GM23248 (cell line): Measurements from ENCODE around the gene RAB17. TPM values are rescaled to one million over a fixed set of nuclear protein-coding genes. Genes with fewer than 3 reads are reported as not detected.

Source experiments
- DNase-seq: peaks from one replicate; pipeline ENCODE4 v3.0.0-alpha.2; 2015
- H2AFZ ChIP-seq: fragments of 200-600 bp; sonication (generic); 2 replicates; pipeline ENCODE4 v1.6.1; 2016; ENCODE audit warnings: antibody characterized with exemption
- H3F3A ChIP-seq: fragments of 200-600 bp; sonication (generic); 2 replicates; pipeline ENCODE4 v1.6.1; 2016; ENCODE audit warnings: mild to moderate bottlenecking, antibody characterized with exemption, mixed run types; ENCODE audit not compliant: insufficient read depth
- H3K27ac ChIP-seq: fragments of 200-600 bp; sonication (generic); 2 replicates; pipeline ENCODE4 v1.5.1; 2016; ENCODE audit warnings: mild to moderate bottlenecking
- H3K27me3 ChIP-seq: fragments of 200-600 bp; sonication (generic); replicated peaks from 2 replicates; pipeline ENCODE4 v1.6.1; 2016; ENCODE audit warnings: mild to moderate bottlenecking; ENCODE audit not compliant: insufficient read depth
- H3K36me3 ChIP-seq: fragments of 200-600 bp; sonication (generic); 2 replicates; pipeline ENCODE4 v1.6.1; 2016; ENCODE audit warnings: low read depth, mild to moderate bottlenecking
- H3K4me1 ChIP-seq: fragments of 200-600 bp; sonication (generic); 2 replicates; pipeline ENCODE4 v1.6.1; 2016; ENCODE audit warnings: mild to moderate bottlenecking; ENCODE audit not compliant: insufficient read depth
- H3K4me2 ChIP-seq: fragments of 200-600 bp; sonication (generic); one replicate; pipeline ENCODE4 v1.6.1; 2016; ENCODE audit warnings: mild to moderate bottlenecking; ENCODE audit not compliant: unreplicated experiment
- H3K4me3 ChIP-seq: fragments of 200-600 bp; sonication (generic); 2 replicates; pipeline ENCODE4 v1.5.1; 2016; ENCODE audit warnings: mild to moderate bottlenecking
- H3K79me2 ChIP-seq: fragments of 200-600 bp; sonication (generic); 2 replicates; pipeline ENCODE4 v1.6.1; 2016; ENCODE audit warnings: mild to moderate bottlenecking; ENCODE audit not compliant: insufficient read depth
- H3K9ac ChIP-seq: fragments of 200-600 bp; sonication (generic); 2 replicates; pipeline ENCODE4 v1.6.1; 2016; ENCODE audit warnings: mild to moderate bottlenecking
- H3K9me2 ChIP-seq: fragments of 200-600 bp; sonication (generic); 2 replicates; pipeline ENCODE4 v1.6.1; 2016; ENCODE audit warnings: mixed run types, mild to moderate bottlenecking, moderate library complexity; ENCODE audit not compliant: insufficient read depth
- H3K9me3 ChIP-seq: fragments of 200-600 bp; sonication (generic); one replicate; pipeline ENCODE4 v1.6.1; 2017; ENCODE audit warnings: low read depth
- H4K20me1 ChIP-seq: fragments of 200-600 bp; sonication (generic); 2 replicates; pipeline ENCODE4 v1.6.0; 2016; ENCODE audit not compliant: insufficient read depth
- EZH2 ChIP-seq: fragments of 200-600 bp; sonication (generic); IDR thresholded peaks from 2 replicates; pipeline ENCODE4 v1.6.1; 2018; ENCODE audit warnings: antibody characterized with exemption, mild to moderate bottlenecking; ENCODE audit not compliant: insufficient read depth, poor library complexity, severe bottlenecking
- EZH2phosphoT487 ChIP-seq: fragments of 200-600 bp; sonication (generic); IDR thresholded peaks from 2 replicates; pipeline ENCODE4 v1.6.1; 2018; ENCODE audit warnings: antibody characterized with exemption, moderate library complexity, mild to moderate bottlenecking, low read depth; ENCODE audit not compliant: insufficient read depth
- WGBS, 2 experiments: methylation state at CpG; one replicate each; pipeline ENCODE4 v1.1.6; 2015 to 2017; ENCODE audit warnings: low lambda C conversion rate in 2 of 2, low coverage in 1 of 2; ENCODE audit errors: missing lambda C conversion rate in 2 of 2; 5-methylcytosine and 5-hydroxymethylcytosine counted together
- in situ Hi-C: fragments of 300-500 bp; cut with MboI; formaldehyde crosslinking; loops from 2 replicates; pipeline ENCODE4 v1.15.0; 2020
- polyA plus RNA-seq: library from polyadenylated mRNA; unstranded; fragments of >200 nt; fragmentation: Nextera tagmentation; extraction: Ambion mirVana; gene quantifications from 2 replicates; pipeline ENCODE4 v1.2.1, GENCODE V29; 2016
- total RNA-seq: library from RNA; depleted of rRNA; stranded (reverse); fragments of >200 nt; shearing (Covaris generic); gene quantifications from 2 replicates; pipeline ENCODE4 v1.2.3, GENCODE V29; 2014

The RAB17 gene
- total and polyA plus RNA-seq, 2 experiments from 2014 or later = 1.7 TPM; not detected in 1

GRCh38 chr2:237567276-237568029 is 23.1 kb downstream of the RAB17 start:
- Histone ChIP-seq H3K4me2 (no peak overlapping the region), H3K27ac (no peak overlapping the region), H3K27me3 (no peaks in the 10 kb centered on the region), H4K20me1 (no peaks in the 10 kb centered on the region), H3K9me3 (no peaks in the 10 kb centered on the region), H2AFZ (no peak overlapping the region), H3K79me2 (no peaks in the 10 kb centered on the region), H3K36me3 (no peaks in the 10 kb centered on the region), H3K9ac (no peak overlapping the region), H3K4me3 (no peak overlapping the region), H3F3A (no peaks in the 10 kb centered on the region), H3K4me1 (peaks cover 4% of the 10 kb centered on the region), H3K9me2 (no peaks in the 10 kb centered on the region)
- DNase-seq = no peak
- TF ChIP-seq EZH2phosphoT487 = no peak
- WGBS, 2 experiments = 76 to 77% methylated on average over 16 of the region's 16 CpGs
- in situ Hi-C loops = loop anchor here (25.0 kb wide), 1 partner anchor 405 kb away; no protein-coding TSS in a partner anchor

- Histone ChIP-seq H3K27ac (no peak within 1 kb of the TSS), H3K4me3 (no peak within 1 kb of the TSS), H3K4me1 (no peaks in the 10 kb centered on the region), H3K9me3 (no peaks in the 10 kb centered on the region), H3K9me2 (no peaks in the 10 kb centered on the region), H3K79me2 (no peaks in the 10 kb centered on the region), H3K9ac (no peak within 1 kb of the TSS), H3K36me3 (no peaks in the 10 kb centered on the region), H4K20me1 (no peaks in the 10 kb centered on the region), H3F3A (no peaks in the 10 kb centered on the region), H3K4me2 (no peak within 1 kb of the TSS), H2AFZ (no peak within 1 kb of the TSS), H3K27me3 (no peaks in the 10 kb centered on the region)
- no peak for TF ChIP-seq EZH2
- no peak for TF ChIP-seq EZH2phosphoT487
- WGBS, 2 experiments = 77 to 79% methylated on average over 32 of the region's 32 CpGs
- in situ Hi-C loops = loop anchor here (25.0 kb wide), 1 partner anchor 404 kb away; no protein-coding TSS in a partner anchor
- no peak for DNase-seq
These were observed 23.9 kb downstream of the RAB17 start, which contains the start of gene PRLH for GRCh38 chr2:237566401-237567235. TSS of gene PRLH (plus strand) at chr2:237566574. CDS start at chr2:237566574, 0 bp downstream.

DNA sequence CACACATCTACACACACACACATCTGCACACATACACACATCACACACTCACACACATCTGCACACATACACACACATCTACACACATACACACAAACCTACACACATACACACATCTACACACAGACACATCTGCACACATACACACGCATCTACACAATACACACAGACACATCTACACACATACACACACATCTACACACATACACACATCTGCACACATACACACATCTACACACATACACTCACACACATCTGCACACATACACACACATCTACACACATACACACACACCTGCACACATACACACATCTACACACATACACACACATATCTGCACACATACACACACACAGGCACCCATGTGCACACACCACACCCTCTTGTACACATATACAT is 24.6 kb downstream of the RAB17 start:
- Histone ChIP-seq H2AFZ (no peak overlapping the region), H3K9ac (no peak overlapping the region), H3K79me2 (no peaks in the 10 kb centered on the region), H3K9me3 (no peaks in the 10 kb centered on the region), H3K4me2 (no peak overlapping the region), H4K20me1 (no peaks in the 10 kb centered on the region), H3K27ac (no peak overlapping the region), H3K9me2 (no peaks in the 10 kb centered on the region), H3K27me3 (no peaks in the 10 kb centered on the region), H3F3A (no peaks in the 10 kb centered on the region), H3K4me3 (no peak overlapping the region), H3K36me3 (no peaks in the 10 kb centered on the region), H3K4me1 (no peaks in the 10 kb centered on the region)
- in situ Hi-C loops = loop anchor here (25.0 kb wide), 1 partner anchor 404 kb away; no protein-coding TSS in a partner anchor
- DNase-seq = no peak
- WGBS, 2 experiments = 90% methylated on average over 1 of the region's 1 CpG; no CpG with 5 or more reads in 1 of the 2 experiments
- TF ChIP-seq EZH2phosphoT487 = no peak
- no peak for TF ChIP-seq EZH2

- Histone ChIP-seq H3K9me3 (no peaks in the 10 kb centered on the region), H4K20me1 (no peaks in the 10 kb centered on the region), H3K27me3 (no peaks in the 10 kb centered on the region), H3F3A (no peaks in the 10 kb centered on the region), H3K4me3 (no peak overlapping the region), H3K36me3 (no peaks in the 10 kb centered on the region), H3K27ac (no peak overlapping the region), H2AFZ (no peak overlapping the region), H3K4me2 (no peak overlapping the region), H3K9ac (no peak overlapping the region), H3K9me2 (no peaks in the 10 kb centered on the region), H3K79me2 (no peaks in the 10 kb centered on the region), H3K4me1 (no peaks in the 10 kb centered on the region)
- 58 to 62% methylated on average over 11 to 14 of the region's 14 CpGs for WGBS, 2 experiments
- no peak for DNase-seq
- in situ Hi-C loops = loop anchor here (25.0 kb wide), 1 partner anchor 402 kb away; no protein-coding TSS in a partner anchor
- TF ChIP-seq EZH2phosphoT487 = no peak
- TF ChIP-seq EZH2 = no peak
These were observed 25.9 kb downstream of the RAB17 start for GRCh38 chr2:237564526-237565131.
